Measurements from ENCODE around the gene TNFAIP6.
"Not testable (repeated sequence)": the region's sequence is repeated elsewhere in the genome, so short reads cannot be mapped to it uniquely, and the experiment has no call there.

Gene TNFAIP6, protein sequence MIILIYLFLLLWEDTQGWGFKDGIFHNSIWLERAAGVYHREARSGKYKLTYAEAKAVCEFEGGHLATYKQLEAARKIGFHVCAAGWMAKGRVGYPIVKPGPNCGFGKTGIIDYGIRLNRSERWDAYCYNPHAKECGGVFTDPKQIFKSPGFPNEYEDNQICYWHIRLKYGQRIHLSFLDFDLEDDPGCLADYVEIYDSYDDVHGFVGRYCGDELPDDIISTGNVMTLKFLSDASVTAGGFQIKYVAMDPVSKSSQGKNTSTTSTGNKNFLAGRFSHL

DNA sequence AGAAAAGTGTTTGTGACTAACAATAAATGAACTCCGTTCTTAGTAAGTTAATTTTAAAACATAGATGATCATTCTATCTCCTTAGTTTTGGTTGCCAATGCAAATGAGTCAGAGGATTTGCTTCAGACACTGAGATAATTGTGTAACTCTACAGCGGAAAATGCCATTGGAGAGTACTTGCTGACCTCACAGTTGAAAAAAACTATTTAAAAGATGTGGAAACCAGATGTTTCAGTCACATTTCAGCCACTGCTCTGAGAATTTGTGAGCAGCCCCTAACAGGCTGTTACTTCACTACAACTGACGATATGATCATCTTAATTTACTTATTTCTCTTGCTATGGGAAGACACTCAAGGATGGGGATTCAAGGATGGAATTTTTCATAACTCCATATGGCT, at the start of gene TNFAIP6:
TNFAIP6 (plus strand) TSS at position 234 of the 400 bp plus-strand sequence; CDS start at position 309, 75 bp downstream.
- DNase-seq = no peak

DNA sequence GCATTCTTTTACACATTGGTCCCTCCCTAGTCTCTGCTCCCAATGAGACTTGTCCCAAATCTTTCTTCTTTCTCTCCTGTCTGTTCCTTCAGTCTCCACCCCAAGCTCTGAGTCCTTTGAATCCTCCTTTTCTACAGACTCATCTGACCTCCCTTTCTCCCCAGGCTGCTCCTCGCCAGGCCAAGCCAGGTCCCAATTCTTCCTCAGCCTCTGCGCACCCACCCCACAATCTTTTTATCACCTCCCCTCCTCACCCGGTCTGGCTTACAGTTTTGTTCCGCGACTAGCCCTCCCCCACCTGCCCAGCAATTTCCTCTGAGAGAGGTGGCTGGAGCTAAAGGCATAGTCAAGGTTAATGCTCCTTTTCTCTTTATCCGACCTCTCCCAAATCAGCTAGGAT, 47.1 kb upstream of the TNFAIP6 start:
- DNase-seq = not testable (repeated sequence)

DNA sequence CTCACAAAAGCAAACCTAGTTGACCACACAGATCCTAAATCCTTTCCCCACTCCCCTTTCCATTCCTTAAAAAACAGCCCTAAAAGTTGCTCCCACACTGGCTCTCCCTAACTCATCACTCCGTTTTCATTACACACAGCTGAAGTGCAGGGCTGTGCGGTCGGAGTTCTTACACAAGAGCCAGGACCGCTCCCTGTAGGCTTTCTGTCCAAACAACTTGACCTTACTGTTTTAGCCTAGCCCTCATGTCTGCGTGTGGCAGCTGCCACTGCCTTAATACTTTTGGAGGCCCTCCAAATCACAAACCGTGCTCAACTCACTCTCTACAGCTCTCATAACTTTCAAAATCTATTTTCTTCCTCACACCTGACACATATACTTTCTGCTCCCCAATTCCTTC, 45.0 kb upstream of the TNFAIP6 start:
- DNase-seq = not testable (repeated sequence)

DNA sequence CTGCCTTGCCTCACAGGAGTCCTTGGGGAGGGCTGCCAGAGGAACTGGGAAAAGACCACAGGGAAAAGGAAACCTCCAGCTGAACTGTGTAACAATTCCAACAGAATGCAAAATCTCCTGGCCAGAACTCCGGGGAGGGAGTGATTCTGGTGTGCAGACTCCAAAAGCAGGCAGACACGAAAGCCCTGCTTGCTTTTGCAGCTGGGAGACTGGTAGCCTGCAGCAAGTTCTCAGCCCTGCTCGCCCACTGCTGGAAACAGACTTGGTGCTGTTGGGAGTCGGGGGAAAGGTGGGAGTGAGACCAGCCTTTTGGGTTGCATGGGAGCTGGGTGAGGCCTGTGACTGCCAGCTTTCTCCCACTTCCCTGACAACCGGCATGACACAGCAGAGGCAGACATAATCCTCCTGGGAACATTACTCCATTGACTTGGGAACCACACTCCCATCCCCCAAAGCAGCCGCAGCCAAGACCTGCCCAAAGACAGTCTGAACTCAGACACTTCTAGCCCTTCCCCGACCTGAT, 42.0 kb upstream of the TNFAIP6 start:
- DNase-seq = no peak

DNA sequence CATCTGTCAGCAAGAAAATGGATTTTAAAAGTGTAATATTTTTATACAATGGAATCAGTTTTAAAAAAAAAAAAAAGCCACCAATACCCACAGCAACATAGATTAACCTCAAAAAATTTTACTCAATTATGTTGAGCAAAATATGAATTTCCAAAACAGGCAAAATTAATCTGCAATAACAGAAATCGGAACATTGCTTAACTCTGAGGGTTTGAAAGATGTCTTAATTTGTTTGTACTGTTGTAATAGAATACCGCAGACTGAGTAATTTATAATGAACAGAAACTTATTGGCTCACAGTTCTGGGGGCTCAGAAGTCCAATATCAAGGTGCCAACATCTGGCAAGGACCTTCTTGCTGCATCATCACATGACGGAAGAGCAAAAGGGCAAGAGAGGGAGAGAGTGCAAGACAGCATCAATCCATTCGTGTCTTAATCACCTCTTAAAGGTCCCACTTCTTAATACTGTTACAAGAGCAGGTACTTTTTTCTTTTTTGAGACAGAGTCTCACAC, 31.8 kb upstream of the TNFAIP6 start:
- DNase-seq = no peak

DNA sequence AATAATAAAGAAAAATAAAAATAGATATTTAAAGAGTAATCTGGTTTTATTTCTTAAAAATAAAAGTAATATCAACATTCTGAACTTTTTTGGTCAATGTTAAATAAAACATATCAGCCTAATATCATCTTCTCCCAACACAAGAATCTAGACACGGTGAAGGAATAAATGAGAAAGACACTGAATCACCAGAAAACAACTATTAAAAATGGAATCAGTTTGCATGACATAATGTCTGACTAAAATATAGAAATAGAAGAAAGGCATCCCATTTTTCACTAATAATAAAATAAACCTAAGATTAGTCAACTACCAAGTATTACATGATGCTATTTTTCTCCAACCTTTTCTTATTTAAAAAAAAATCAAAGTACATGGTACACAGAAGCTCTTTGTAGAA, 30.8 kb upstream of the TNFAIP6 start:
- no peak for DNase-seq

DNA sequence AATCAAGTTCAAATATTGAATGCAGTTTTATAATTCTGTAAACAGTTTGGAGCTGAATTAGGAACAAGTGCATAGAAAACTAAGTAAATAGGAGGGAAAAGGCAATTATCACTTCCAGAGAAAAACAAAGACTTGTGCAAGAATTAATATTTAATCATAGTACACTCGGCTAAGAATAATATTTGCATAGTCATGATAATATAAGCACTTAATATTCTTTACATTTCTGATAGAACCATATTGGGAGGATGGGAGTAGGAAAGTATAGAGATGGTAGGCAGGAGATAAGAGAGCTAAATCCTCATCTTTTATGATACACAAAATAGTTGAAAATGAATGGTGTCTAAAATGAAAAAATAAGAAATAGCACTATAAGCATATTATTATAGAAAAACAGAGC, 27.4 kb upstream of the TNFAIP6 start:
- no peak for DNase-seq

DNA sequence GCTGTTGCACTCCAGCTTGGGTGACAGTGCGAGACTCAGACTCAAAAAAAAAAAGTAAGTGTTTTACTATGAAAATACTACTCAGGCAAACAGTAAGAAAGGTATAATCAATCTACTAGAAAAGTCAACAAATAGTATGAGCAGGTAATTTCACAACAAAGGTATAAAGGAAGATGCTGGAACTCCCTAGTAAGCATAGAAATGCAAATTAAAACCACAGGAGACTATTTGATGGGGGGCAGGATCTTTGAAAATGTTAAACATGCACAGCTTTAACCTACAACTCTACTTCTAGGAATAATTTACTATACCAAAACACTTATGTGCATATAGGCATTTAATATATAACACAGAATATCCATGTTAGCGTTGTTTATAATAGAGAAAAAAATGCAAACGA, 24.3 kb upstream of the TNFAIP6 start:
- DNase-seq = no peak

DNA sequence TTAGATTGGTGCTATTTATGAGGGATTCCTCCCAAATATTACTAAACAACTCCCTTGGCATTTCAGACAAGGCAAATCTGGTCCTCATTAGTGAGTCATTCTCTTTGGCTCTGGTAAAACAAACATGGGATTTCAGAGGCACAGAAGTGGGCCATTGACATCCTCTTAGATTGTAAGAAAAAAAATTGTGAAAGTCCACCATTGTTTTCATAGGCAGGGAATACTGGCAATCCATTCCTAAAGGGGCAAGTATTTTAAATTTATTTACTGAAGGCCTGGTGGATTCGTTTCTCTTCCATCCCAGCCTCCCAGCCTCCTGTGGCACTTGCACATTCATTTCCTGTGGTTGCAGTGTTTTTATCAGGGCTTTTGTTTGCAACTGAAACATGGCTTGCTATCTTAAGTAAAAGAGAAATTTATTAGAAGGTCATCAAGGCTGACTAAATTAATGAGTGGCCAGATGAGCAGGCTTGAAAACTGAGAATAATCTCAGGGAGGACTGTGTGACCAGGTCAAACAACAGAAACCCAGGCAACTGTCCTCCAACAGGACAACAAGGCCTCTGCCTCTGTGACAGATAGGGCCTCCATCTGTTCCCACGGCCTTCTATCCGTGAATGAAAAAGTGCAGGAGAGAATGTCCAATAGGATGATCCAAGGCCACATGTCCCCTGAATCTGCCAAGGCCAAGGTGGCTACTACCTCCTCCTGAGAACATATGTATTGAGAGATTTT, 23.1 kb upstream of the TNFAIP6 start:
- no peak for DNase-seq

DNA sequence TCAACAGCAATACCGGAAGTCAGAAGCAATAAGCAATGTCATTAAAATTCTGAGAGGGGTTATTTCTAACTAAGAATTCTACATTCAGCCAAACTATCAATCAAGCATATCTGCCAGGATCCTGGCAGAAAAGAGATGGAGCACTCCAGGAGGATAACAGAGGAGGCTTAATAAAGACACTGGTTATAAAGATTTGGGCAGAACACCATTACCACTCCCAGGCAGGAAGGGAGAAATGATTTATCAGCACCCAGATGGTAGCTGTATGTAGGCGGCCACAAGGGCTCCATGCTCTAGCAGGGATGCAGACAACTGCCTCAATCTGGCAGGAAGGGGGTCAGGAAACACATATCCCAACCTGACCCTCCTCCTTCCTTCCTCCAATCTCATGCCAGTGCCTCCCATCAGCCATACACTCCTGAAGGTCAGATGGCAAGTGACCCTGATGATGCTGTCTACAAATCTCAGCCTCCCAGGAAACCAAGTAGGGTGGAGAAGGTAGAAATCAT, 20.5 kb upstream of the TNFAIP6 start:
- no peak for DNase-seq

DNA sequence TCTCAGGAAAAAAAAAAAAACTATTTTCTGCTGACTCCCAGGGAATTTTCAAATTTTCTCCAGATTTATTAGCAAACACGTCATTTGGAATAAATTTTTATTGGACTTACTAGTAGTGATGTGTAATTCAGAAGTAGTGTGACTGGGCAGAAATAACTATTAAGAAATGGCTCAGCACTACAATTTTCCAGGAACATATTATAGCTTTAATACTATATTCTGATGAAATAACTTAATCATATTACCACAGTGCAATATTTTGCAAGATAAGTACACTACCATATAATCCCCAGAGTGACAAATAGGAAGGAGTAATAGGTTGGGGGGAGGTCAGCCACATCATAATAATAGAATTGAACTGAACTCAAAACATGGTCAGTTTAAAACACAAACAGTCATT, 19.7 kb upstream of the TNFAIP6 start:
- no peak for DNase-seq

DNA sequence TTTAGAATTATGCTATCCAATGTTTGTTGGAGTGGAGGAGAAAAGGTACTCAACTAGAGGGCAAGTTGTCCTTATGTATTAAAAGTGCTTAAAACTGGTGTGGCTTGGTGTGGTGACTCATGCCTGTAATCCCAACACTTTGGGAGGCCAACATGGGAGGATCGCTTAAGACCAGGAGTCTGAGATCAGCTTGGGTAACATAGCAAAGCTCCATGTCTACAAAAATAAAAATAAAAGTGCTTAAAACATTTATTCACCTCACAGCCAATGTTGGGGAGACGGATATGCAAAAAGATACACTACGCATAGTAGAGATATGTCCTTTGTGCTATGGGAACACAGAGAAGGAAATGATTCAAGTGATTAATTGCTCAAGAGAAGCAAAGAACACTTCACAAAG, 19.3 kb upstream of the TNFAIP6 start:
- no peak for DNase-seq

DNA sequence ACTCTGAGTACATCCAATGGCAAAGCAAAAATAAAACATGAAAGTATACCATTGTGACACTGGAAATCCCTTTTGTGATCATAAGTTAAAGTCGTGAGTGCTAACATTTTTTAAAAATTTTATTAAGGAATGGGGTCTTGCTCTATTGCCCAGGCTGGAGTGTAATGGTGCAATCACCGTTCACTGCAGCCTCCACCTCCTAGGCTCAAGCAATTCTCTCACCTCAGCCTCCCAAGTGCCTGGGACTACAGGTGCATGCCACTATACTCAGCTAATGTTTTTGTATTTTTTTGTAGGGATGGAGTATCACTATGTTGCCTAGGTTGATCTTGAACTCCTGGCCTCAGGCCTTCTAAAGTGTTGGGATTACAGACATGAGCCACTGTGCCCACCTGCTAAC, 14.3 kb upstream of the TNFAIP6 start:
- no peak for DNase-seq

DNA sequence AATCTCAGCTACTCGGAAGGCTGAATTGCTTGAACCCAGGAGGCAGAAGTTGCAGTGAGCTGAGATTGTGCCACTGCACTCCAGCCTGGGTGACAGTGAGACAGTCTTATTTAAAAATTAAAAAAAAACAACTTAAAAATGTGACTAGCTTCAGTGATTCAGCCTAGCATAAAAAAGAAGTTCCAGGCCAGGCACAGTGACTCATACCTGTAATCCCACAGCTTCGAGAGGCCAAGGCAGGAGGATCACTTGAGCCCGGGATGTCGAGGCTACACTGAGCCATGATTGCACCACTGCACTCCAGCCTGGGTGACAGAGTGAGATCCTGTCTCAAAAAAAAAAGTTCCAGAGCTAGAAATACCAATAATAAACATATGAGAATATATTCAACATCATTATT, 13.2 kb upstream of the TNFAIP6 start:
- not testable (repeated sequence) for DNase-seq

DNA sequence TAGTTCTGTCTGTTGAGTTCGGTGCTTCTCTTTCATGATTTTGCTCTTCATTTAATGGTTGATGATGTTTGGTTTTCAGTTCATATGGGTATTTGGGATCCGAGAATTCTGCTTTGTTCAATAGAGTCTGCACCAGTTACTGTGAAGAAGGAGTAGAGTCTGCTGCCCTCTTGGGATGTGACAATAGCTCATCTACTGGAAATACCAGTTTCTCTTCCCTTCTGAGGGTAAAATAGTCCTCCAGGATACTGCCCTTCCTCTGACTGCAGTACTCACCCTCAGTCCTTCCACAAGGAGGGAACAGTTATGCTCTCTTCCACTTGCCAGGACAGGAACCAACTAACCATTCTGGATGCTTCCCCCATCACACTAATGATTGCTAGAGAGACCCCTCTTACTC, 12.5 kb upstream of the TNFAIP6 start:
- no peak for DNase-seq

DNA sequence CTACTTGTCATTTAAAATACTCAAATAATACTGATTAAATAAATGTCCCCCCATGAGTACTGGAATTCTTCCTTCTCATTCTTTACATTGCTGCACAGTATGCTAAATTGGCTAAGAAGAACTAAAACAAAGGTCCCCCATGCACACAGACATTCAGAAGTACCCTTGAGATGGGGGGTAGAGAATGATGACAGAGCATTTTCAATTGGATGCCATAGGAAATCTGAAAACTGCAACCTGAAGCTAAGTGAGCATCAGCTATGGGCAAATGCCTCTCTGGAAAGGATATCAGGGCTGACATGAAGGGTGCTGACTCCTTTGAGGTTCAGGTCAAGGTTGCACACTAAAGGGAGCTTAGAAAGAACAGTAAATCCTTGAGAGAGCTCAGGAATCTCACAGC, 10.1 kb upstream of the TNFAIP6 start:
- no peak for DNase-seq

DNA sequence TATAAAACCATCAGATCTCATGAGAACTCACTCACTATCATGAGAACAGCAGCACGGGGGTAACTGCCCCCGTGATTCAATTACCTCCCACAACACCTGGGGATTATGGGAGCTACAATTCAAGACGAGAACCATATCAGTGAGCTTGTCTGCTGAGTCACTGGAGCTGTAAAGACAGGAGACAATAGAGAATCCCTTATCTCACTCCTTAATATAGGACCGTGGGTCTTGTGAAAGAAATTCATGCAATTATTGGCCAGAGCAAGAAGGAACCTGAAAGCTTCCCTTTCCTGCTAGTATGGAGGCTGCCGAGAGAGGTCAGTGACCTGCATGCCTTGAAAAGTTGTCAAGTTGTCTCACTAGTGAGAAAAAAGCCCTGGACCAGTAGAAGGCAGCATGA, 9.5 kb upstream of the TNFAIP6 start:
- no peak for DNase-seq

DNA sequence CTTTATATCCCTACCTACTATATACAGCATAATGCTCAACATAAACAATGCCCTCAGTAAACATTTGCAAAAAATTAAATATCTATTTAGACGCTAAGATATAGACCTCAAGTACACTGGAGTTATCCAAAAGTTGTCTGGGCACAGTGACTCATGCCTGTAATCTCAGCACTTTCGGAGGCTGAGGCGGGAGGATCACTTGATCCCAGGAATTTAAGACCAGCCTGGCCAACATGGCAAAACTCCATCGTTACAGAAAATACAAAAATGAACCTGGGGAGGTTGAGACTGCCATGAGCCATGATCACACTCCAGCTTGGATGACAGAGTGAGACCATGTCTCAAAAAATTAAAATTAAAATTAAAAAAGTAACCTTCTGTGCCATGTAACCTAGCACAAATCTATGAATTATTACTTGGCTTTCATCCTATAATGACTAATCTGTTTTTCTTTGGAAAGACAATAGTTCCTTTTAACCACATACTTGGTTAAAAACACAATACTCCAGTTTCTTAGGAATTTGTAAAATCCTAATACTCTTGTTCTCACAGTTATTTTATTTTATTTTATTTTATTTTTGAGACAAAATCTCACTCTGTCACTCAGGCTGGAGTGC, 6.7 kb upstream of the TNFAIP6 start:
- no peak for DNase-seq

DNA sequence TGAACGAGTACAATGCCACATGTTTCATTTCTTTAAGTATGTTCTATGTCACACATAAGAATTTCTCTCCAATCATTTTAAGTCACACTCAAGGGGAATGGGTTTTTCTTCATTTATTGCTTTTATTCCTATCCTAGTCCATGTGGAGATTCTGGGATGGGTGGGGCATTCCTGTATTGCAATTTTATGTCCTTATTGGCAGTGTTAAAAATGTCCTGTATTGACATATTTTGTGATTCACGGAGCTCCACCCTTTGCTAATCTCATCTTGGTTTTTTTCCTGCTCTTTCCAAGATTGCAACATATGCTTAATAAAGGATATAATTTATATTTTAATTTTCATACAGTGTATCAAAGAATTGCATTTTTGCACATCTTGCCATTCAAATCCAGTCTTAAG, 3.4 kb upstream of the TNFAIP6 start:
- DNase-seq = no peak

DNA sequence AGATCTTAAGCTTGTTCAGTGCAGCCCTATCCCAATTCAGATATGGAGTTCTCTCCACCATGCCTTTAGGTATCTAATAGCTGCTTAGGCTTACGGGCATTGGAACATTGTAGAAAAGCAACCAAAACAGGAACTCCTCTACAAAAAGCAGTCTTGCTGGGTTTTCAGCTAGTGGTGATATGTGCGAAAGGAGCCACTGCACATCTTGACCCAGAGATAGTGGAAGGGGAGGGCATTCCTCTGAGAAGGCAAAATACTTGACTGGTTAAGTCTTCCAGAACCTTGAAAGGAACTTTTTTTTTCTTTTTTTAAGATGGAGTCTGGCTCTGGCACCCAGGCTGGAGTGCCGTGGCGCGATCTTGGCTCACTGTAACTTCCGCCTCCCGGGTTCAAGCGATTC, 2.6 kb upstream of the TNFAIP6 start:
- no peak for DNase-seq

DNA sequence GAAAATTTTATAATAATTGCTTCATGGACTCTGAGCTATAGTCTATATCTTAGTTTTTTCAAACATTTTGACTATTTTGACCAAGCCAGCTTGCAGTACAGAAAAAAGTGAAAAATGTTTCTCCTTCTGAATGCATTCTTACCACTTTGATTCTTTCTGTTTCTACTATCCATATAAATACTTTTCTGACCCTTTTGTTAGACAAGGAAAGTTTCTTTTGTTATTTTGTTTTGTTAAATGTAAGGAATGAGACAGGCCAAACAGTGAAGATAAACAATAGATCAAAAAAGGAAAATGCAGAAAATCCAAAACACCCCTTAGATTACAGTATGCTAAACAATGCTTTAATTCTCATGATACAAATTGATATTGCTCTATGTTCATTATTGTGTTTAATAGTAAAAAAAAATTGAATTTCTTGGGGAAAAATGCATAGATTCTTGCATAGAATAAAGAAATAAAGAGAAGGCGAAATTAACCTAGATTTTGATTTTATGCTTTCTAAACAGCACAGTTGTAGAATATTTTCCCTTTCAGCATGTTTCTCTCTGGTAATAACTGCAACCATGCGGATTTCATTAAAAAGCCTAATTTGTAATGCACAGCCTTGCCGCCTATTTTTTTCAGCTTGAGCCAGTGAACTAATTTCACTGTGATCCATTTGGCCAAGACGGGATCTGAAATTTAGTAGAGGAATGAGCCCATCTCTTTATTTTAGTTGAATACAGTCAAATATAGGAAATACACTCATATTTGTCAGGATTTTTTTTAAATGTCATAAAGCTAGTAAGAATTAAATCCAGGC, 976 bp downstream of the TNFAIP6 start:
- no peak for DNase-seq

DNA sequence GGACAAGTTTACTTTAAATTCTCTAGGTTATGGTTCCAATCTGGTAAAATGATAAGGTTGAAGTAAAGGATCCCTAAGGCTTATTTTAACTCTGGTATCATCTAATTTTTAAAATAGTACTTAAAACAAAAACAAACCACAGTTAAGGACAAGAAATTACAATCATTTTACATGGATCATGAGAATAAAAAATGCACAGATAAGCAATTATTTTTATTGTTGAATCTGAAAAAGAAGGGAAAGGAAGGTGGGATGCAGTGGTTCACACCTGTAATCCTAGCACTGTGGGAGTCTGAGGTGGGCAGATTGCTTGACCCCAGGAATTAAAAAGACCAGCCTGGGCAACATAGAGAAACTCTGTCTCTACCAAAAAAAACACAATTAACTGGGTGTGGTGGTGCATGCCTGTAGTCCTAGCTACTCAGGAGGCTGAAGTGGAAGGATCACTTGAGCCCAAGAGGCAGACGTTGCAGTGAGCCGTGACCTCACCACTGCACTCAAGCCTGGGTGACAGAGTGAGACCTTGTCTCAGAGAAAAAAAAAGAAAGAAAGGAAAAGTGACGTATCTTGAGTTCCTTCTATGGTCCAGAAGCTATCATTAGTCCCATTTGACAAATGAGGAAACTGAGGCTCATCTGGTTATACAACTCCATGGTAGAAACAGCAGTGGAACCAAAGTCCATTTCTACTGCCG, 2.5 kb downstream of the TNFAIP6 start:
- no peak for DNase-seq

Data from stimulated activated CD4-positive, alpha-beta T cell treated with anti-CD3 and anti-CD28 coated beads, Interleukin-4, amount 100 ng/mL, for 24 hours (primary cell).